GM19193 (cell line): ENCODE data around the gene ZMYM4.

Source experiments
- POLR2A ChIP-seq: IDR thresholded peaks from 4 replicates; pipeline ENCODE4 v1.6.1; 2011; ENCODE audit not compliant: insufficient read depth, insufficient read length; ENCODE audit errors: extremely low read depth

ZMYM4 gene

GRCh38 chr1:35268282-35269200, at the start of gene ZMYM4:
TSS of gene ZMYM4 (plus strand) at chr1:35268709. CDS start at chr1:35269047, 338 bp downstream.
- TF ChIP-seq POLR2A = peak; percentile 69

GRCh38 chr1:35220976-35221375, 47.5 kb upstream of the ZMYM4 start:
- no peak for TF ChIP-seq POLR2A

- no peak for TF ChIP-seq POLR2A
Observed at GRCh38 chr1:35222322-35223083, 46.0 kb upstream of the ZMYM4 start.

DNA sequence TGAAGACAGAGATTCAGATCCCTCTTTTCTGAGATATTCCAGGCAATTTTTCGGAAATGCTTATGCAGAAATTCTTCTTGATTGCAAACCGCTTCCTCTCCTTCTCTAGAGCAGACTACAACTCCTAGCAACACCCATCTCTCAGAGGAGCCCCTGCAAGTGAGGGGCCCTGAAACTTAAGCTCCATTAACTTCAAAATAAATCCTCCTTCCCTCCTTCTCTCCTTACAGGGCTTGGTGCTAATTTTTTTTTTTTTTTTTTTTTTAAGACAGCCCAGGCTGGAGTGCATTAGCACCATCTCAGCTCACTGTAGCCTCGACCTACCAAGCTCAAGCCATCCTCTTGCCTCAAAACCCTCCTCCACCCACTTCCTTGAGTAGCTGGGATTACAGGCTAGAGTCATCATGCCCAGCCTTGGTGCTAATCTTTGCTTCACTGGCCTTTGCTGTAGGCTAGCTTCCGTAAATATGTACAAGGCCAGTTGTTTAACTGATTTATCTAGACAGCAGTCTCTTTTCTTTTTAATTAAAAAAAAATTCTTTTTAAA, 45.4 kb upstream of the ZMYM4 start:
- no peak for TF ChIP-seq POLR2A

DNA sequence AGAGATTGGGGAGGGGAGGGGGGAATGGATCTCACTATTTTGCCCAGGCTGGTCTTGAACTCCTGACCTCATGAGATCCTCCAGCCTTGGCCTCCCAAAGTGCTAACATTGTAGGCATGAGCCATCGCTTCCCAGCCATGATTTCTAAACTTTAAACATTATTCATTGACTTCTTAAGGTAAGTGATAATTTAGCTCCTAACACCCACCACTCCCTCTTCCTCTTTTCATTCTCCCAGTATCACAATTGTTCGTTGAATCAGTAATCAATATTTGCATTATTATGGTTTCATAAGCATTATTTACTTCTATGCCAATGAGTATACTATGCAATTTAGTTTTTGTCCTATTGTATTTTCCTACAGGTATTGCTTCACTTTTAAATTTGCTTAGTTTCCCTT, 42.0 kb upstream of the ZMYM4 start:
- no peak for TF ChIP-seq POLR2A

GRCh38 chr1:35229587-35230360, 38.7 kb upstream of the ZMYM4 start:
- no peak for TF ChIP-seq POLR2A

DNA sequence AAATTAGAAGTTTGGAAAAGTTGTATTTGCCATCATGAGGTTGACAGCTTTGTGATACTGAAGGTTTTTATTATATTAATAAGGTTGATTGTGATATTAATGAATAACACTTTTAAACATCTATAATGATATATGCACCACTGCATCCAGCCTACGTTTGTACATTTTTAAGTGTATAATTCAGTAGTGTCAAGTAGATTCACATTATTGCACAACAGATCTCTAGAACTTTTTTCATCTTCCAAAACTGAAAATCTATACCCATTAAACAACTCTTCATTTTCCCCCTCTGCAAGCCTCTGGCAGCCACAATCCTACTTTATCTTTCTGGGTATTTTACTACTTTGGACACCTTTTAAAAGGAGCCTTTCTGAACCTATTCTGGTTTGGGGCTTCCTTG, 37.2 kb upstream of the ZMYM4 start:
- TF ChIP-seq POLR2A = no peak

- no peak for TF ChIP-seq POLR2A
Observed at GRCh38 chr1:35243691-35244090, 24.8 kb upstream of the ZMYM4 start.

- no peak for TF ChIP-seq POLR2A
Observed at GRCh38 chr1:35247256-35247655, 21.3 kb upstream of the ZMYM4 start.

GRCh38 chr1:35253941-35254340, 14.6 kb upstream of the ZMYM4 start:
- no peak for TF ChIP-seq POLR2A

GRCh38 chr1:35255276-35255675, 13.2 kb upstream of the ZMYM4 start:
- TF ChIP-seq POLR2A = no peak

- TF ChIP-seq POLR2A = no peak
Observed at GRCh38 chr1:35259561-35259960, 8.9 kb upstream of the ZMYM4 start.

- no peak for TF ChIP-seq POLR2A
Observed at GRCh38 chr1:35261412-35262120, 6.9 kb upstream of the ZMYM4 start.

GRCh38 chr1:35264035-35264434, 4.5 kb upstream of the ZMYM4 start:
- no peak for TF ChIP-seq POLR2A

DNA sequence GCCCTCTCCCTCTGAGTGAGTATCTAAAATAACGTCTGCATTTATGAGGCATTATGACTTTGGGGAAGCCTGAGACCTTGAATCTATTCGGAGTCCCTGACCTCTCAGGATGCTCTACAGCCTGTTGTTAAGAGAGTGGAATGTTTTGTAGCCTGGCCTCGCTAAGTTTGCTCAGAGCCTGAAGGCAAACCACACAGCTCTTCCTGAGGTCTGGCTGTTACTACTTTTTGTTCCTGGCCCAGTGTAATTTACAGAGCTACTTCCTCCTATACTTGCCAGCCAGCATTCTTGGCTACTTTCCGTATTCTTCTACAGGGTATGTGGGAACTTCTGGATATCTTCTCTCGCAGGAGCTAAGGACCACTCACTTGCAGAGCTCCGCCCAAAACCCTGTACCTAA, 3.6 kb upstream of the ZMYM4 start:
- no peak for TF ChIP-seq POLR2A

DNA sequence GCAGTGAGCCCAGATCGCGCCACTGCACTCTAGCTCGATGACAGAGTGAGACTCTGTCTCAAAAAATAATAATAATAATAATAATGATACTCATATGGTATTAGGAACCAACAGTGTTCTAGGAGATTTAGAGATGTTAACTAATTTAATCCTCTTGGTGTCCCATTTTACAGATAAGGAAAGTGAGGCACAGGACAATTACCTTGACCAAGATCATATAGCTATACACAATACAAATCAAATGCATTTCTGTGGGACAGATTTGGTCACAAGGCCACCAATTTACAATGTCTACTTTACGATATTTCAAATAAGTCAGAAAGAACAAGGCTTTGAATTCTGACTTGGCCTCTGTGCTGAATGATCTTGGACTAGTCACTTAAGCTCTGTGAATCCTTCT, 2.2 kb upstream of the ZMYM4 start:
- TF ChIP-seq POLR2A = no peak
